Measurements from ENCODE around the gene TRO. TPM values are rescaled to one million over a fixed set of nuclear protein-coding genes. Genes with fewer than 3 reads are reported as not detected.

The TRO gene, protein sequence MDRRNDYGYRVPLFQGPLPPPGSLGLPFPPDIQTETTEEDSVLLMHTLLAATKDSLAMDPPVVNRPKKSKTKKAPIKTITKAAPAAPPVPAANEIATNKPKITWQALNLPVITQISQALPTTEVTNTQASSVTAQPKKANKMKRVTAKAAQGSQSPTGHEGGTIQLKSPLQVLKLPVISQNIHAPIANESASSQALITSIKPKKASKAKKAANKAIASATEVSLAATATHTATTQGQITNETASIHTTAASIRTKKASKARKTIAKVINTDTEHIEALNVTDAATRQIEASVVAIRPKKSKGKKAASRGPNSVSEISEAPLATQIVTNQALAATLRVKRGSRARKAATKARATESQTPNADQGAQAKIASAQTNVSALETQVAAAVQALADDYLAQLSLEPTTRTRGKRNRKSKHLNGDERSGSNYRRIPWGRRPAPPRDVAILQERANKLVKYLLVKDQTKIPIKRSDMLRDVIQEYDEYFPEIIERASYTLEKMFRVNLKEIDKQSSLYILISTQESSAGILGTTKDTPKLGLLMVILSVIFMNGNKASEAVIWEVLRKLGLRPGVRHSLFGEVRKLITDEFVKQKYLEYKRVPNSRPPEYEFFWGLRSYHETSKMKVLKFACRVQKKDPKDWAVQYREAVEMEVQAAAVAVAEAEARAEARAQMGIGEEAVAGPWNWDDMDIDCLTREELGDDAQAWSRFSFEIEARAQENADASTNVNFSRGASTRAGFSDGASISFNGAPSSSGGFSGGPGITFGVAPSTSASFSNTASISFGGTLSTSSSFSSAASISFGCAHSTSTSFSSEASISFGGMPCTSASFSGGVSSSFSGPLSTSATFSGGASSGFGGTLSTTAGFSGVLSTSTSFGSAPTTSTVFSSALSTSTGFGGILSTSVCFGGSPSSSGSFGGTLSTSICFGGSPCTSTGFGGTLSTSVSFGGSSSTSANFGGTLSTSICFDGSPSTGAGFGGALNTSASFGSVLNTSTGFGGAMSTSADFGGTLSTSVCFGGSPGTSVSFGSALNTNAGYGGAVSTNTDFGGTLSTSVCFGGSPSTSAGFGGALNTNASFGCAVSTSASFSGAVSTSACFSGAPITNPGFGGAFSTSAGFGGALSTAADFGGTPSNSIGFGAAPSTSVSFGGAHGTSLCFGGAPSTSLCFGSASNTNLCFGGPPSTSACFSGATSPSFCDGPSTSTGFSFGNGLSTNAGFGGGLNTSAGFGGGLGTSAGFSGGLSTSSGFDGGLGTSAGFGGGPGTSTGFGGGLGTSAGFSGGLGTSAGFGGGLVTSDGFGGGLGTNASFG (N-terminal part only)
- 100 to 1,000 TPM; 118 to 169 TPM for total RNA-seq
- 138 TPM for polyA plus RNA-seq (2013, experiment 1 of 2)
- polyA plus RNA-seq (2013, experiment 2 of 2): 116 TPM
- long read RNA-seq, experiment 1, partial matches to known transcripts: 18 of 39 reads
- long read RNA-seq, experiment 1, other reads (novel, unspliced or antisense): 16 of 39 reads
- long read RNA-seq, experiment 2, full-length matches to known transcripts: 83 of 464 reads
- long read RNA-seq, experiment 2, partial matches to known transcripts: 113 of 464 reads
- long read RNA-seq, experiment 2, other reads (novel, unspliced or antisense): 268 of 464 reads
- long read RNA-seq, experiment 3, full-length matches to known transcripts: 19 of 161 reads
- long read RNA-seq, experiment 3, partial matches to known transcripts: 40 of 161 reads
- long read RNA-seq, experiment 3, other reads (novel, unspliced or antisense): 102 of 161 reads
- long read RNA-seq, experiment 4, transcript TRO-203 (13 exons, 2,306 nt): major isoform, 5 of 39 reads
- long read RNA-seq, experiment 4, partial matches to known transcripts: 20 of 39 reads
- long read RNA-seq, experiment 4, other reads (novel, unspliced or antisense): 9 of 39 reads

DNA sequence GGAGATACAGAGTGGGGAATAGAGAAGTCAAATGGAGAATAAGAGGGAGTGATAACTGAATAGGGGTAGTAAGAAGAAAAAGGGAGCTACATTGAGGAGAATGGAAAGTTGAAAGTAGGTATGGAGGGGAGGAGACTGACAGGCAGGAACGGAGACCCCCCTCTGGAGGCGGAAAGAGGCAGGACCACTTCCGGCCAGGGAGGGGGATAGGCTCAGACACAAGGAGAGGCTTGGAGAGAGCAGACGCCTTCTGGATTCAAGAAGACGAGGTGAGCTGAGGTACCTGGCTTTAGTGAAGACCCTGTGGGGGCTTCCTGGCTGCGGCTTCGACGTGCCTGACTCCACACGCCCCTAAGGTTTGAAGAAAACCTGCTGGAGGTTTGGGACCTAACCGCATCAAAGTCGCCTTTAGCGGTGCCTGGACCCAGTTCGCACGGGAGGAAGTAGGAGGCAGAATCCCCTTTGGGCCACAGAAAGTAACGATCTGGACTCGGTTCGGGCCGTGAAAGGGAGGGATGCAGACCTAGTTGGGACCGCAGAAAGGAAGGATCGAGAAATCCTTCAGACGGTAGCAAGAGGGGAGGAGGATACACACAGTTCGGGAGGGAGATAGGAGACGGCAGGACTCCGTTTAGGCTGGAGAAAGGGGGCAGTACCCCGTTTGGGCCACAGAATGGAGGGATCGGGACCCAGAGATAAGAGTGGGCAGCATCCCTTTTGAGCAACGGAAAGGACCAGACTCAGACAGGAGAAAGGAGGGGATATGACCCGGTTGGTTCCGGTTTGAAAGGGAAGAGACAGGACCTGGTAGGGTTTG lies at the start of gene TRO:
Gene TRO, plus strand, starts transcription at position 215 of the 817 bp plus-strand sequence. CDS start 1,423 bp downstream, outside the sequence.
- Histone ChIP-seq H3K36me3 (ENCODE audit: control insufficient read depth, insufficient read depth, low read length) (peaks cover 37% of the 10 kb centered on the region), H3K9me3 (ENCODE audit: control insufficient read depth, low read length) (no peaks in the 10 kb centered on the region), H3K4me1 (ENCODE audit: control insufficient read depth, insufficient read depth, low read length) (no peaks in the 10 kb centered on the region), H3K27me3 (ENCODE audit: control insufficient read depth, insufficient read depth, low read length, poor library complexity, severe bottlenecking) (peaks cover 8% of the 10 kb centered on the region), H3K4me3 (ENCODE audit: low read length) (peak within 1 kb of the TSS; percentile 88), H3K9ac (ENCODE audit: extremely low read depth, low read length, poor library complexity, severe bottlenecking) (peak within 1 kb of the TSS; percentile 64), H3K27ac (ENCODE audit: low read depth, low read length) (peak within 1 kb of the TSS; percentile 38)
- 0% methylated on average over 9 to 29 of the region's 29 CpGs for WGBS, 2 experiments (ENCODE audit: insufficient coverage in 1 of 2, insufficient read length in 1 of 2)
- peak within 1 kb of the TSS; percentile 87 for H3K27ac Mint-ChIP-seq
- H3K4me3 Mint-ChIP-seq: peak within 1 kb of the TSS; percentile 97
- peaks cover 24% of the 10 kb centered on the region for H3K36me3 Mint-ChIP-seq (ENCODE audit: low read depth)
- TF ChIP-seq CTCF (conservative IDR thresholded peaks at IDR 0.05): peak; percentile 61
- H3K9me3 Mint-ChIP-seq: peaks cover 49% of the 10 kb centered on the region
- H3K4me1 Mint-ChIP-seq: no peaks in the 10 kb centered on the region
- peak; percentile 85 for DNase-seq
- peaks cover 9% of the 10 kb centered on the region for H3K27me3 Mint-ChIP-seq (ENCODE audit: insufficient read depth)

- H3K9me3 ChIP-seq (ENCODE audit: control insufficient read depth, low read length): no peaks in the 10 kb centered on the region
- no peaks in the 10 kb centered on the region for H3K36me3 Mint-ChIP-seq (ENCODE audit: low read depth)
- H3K36me3 ChIP-seq (ENCODE audit: control insufficient read depth, insufficient read depth, low read length): no peaks in the 10 kb centered on the region
- peaks cover 11% of the 10 kb centered on the region for H3K27me3 Mint-ChIP-seq (ENCODE audit: insufficient read depth)
- WGBS, 2 experiments (ENCODE audit: insufficient coverage in 1 of 2, insufficient read length in 1 of 2): 72% methylated on average over 2 of the region's 3 CpGs; no CpG with 5 or more reads in 1 of the 2 experiments
- no peaks in the 10 kb centered on the region for H3K4me1 ChIP-seq (ENCODE audit: control insufficient read depth, insufficient read depth, low read length)
- TF ChIP-seq CTCF (conservative IDR thresholded peaks at IDR 0.05): no peak
- no peak for DNase-seq
- no peak overlapping the region for H3K27ac Mint-ChIP-seq
- no peak overlapping the region for H3K4me3 Mint-ChIP-seq
- no peaks in the 10 kb centered on the region for H3K4me1 Mint-ChIP-seq
- peaks cover 68% of the 10 kb centered on the region for H3K9me3 Mint-ChIP-seq
- H3K27ac ChIP-seq (ENCODE audit: low read depth, low read length): no peak overlapping the region
- no peak overlapping the region for H3K9ac ChIP-seq (ENCODE audit: extremely low read depth, low read length, poor library complexity, severe bottlenecking)
- no peak overlapping the region for H3K4me3 ChIP-seq (ENCODE audit: low read length)
- H3K27me3 ChIP-seq (ENCODE audit: control insufficient read depth, insufficient read depth, low read length, poor library complexity, severe bottlenecking): no peaks in the 10 kb centered on the region
These were observed 34.9 kb upstream of the TRO start for GRCh38 chrX:54885740-54886139.
